ENCODE results near the gene TMEM151A. TPM values are rescaled to one million over a fixed set of nuclear protein-coding genes. Genes with fewer than 3 reads are reported as not detected.
A peak's percentile ranks its signal among the peaks of the same experiment; 100 is the strongest.

Gene TMEM151A
- total RNA-seq, 1 experiment from 2014 or later, result not detected

DNA sequence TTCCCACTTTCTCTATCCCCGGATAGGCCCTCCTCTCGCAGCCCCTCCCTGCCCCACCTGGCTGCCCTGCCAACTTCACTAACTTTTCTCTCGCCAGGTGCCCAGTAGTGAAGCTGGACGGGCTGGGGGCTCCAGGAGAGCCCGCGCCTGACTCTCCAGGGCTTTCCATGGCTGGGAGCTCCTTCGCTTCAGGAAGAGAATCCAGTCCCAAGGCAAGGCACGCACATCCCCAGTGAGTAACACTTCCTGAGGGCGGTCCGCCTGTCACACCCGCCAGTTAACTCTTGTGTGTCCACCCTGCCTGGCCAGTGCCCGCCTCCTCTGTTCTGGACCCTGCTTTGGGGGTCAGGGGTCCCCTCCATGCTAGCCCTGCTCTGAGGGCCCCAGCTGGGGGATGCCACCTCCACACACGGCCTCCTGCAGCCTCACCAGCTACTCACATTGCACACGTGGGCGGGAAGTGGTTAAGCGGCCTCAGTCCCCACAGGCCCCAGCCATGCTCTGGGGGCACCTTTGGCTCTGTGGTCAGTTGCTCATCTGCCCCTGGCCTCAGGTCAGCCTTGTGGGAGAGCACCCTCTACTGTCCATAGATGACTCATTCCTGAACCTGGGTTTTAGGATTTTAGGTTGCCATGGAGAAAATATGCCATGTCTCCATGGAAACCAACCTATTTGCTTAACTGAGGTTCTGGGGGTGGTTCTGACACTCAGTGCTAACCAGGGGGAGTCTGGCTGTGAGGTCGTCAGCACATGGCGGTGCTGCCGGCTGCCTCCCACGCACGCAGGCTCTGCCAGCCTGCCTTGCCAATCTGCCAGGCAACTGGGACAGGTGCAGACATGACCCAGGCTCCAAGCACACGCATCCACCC lies 44.8 kb downstream of the TMEM151A start, which contains the start of gene RIN1:
Gene RIN1, minus strand, starts transcription at position 201 of the 869 bp plus-strand sequence. Its CDS starts 32 bp downstream, at position 169.
- peak; percentile 99 for DNase-seq (ENCODE audit: low read depth)

- DNase-seq (ENCODE audit: low read depth), result peak; percentile 38
These were observed 45.6 kb downstream of the TMEM151A start for GRCh38 chr11:66337103-66337899.

- no peak for DNase-seq (ENCODE audit: low read depth)
These were observed 46.8 kb downstream of the TMEM151A start for GRCh38 chr11:66338276-66339161.

DNA sequence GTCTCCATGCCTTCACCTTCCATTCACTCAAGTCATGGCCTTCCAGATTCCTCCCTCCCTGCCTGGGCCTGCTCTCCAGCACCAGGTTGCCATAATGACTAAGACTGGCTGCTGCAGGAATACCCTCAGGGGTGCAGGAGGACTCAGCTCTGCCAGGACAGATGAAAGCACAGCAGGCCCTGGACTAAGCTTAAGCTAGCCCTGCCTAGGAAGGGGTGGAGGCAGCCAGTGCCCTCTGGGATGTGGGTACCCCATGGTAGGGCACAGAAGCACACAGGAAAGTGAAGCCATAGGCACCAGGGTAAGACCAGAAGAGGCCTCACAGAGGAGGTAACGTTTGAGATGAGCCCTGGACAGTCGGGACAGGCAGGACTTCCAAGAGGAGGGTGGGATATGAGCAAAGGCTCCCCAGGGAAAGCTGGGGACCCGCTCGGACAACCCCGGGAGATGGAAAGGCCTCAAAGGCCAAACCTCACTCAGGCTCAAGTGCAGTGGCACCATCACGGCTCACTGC lies 47.5 kb downstream of the TMEM151A start:
- DNase-seq (ENCODE audit: low read depth), result peak; percentile 28

GRCh38 chr11:66339686-66340483 lies 48.2 kb downstream of the TMEM151A start:
- no peak for DNase-seq (ENCODE audit: low read depth)

DNA sequence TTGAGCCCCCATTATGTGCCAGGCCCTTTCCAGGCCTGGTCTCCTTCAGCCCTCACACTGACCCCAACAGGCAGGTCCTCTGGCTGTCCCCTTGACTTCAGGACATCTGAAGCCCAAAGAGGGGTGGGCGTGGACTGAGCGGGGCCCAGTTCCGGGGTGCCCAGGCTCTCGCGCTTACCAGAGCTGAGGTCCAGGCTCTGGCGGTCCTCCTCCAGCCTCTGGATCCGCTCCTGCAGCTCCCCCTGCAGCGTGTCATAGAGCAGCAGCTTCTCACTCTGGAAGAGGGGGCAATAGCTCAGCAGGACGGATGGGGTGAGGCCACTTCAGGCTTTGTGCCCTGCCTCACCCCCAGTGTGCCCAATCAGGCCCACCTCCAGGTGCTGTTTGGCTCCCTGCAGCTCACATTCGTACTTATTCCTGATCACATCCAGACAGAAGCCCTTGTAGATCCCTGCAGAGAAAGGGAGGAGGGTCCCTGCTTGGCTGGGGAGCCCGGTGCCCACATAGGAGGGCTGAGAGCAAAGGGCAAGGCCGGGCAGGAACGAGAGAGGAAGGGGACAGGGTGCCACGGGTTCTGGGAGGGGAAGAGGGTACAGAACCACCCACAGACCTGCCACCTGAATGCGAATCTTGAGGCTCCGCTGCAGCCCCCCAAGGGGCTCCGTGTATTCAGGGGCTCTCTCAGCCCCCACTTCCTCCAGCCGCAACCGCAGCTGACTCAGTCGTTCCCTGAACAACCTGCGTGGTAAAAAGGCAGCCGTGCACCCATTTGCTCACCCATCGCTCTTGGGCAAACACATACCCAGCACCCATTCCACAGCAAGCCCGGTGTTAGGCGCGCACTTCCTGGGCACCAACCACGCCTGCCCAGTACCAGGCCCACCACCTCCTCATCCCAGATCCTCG lies 49.2 kb downstream of the TMEM151A start:
- no peak for DNase-seq (ENCODE audit: low read depth)

DNA sequence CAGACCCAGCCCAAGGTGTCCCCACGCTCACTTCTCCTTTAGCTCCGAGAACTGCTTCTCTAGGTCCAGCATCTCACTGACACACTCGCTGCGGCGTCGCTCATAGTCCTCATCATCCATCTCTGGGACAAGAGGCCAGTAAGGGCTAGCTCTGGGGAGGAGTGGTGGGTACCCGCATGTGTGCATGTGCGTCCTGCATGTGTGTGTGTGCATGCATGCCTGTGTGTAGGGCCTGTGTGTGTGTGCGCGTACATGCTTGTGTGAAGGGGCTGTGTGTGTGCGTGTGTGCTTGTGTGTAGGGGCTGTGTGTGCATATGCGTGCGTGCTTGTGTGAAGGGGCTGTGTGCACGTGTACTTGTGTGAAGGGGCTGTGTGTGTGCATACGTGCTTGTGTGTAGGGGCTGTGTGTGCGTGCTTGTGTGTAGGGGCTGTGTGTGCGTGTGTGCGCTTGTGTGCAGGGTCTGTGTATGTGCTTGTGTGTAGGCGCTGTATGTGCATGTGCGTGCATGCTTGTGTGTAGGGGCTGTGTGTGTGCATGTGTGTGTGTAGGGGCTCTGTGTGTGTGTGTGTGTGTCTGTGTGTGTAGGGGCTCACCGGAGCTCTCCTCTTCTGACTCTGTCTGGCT lies 49.9 kb downstream of the TMEM151A start:
- DNase-seq (ENCODE audit: low read depth), result no peak

DNA sequence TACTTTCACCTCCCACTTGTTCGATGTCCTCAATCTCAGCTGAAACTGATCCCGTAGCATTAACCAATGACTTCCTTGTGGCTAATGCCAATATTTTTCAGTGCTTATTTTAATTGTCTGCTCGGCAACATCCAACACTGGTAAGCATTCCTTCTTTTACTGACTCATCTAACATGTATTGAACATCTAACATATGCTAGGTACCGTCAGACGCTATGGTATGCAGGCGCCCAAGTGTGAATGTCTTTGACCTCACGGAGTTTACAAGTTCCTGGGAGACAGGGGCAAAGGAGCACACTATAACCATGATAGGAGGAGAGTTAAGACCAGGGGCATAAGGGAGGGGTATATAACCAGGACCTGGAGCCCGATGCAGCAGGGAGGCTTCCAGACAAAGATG lies 51.5 kb downstream of the TMEM151A start:
- DNase-seq (ENCODE audit: low read depth), result no peak

GRCh38 chr11:66344550-66345315 lies 53.0 kb downstream of the TMEM151A start, which contains the start of gene BRMS1:
BRMS1 (minus strand) TSS chr11:66345104; CDS start chr11:66342234, 2,870 bp downstream.
- DNase-seq (ENCODE audit: low read depth), result peak; percentile 92

DNA sequence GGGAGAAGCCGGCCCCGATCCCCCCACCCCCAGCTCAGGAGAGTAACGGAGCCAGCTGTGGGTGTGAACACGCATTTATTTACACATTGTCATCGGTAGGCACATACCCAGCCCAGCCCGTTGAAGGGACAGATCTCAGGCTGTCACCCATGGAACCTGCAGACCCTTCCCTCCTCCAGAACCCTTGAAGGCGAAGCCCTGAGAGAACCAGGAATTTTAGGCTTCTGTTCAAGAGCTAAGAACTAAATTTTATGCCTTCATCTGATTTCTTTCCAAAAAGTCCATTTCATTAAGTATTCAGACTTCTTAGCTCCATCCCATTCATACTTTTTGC lies 53.6 kb downstream of the TMEM151A start:
- no peak for DNase-seq (ENCODE audit: low read depth)

Other genes starting within 250 kb of the TMEM151A start
- not detected in 2 replicates for gene GAL3ST3, start 242.7 kb upstream of the TMEM151A start, total RNA-seq (2014; rRNA removed; shearing (Covaris generic))
- 230 and 239 TPM in 2 replicates for gene SF3B2, start 239.5 kb upstream of the TMEM151A start, total RNA-seq (2014; rRNA removed; shearing (Covaris generic))
- gene PACS1, start 221.6 kb upstream of the TMEM151A start, total RNA-seq (2014; rRNA removed; shearing (Covaris generic)), result 10.4 and 17.8 TPM in 2 replicates
- 13.2 and 14.2 TPM in 2 replicates for gene KLC2, start 34.2 kb upstream of the TMEM151A start, total RNA-seq (2014; rRNA removed; shearing (Covaris generic))
- gene RAB1B, start 23.3 kb upstream of the TMEM151A start, total RNA-seq (2014; rRNA removed; shearing (Covaris generic)), result 210 and 249 TPM in 2 replicates
- 1.5 and 2.6 TPM in 2 replicates for gene CNIH2, start 13.7 kb upstream of the TMEM151A start, total RNA-seq (2014; rRNA removed; shearing (Covaris generic))
- 114 and 127 TPM in 2 replicates for gene YIF1A, start 2.8 kb upstream of the TMEM151A start, total RNA-seq (2014; rRNA removed; shearing (Covaris generic))
- gene CD248, start 25.1 kb downstream of the TMEM151A start, total RNA-seq (2014; rRNA removed; shearing (Covaris generic)), result not detected in 2 replicates
- gene RIN1, start 44.5 kb downstream of the TMEM151A start, total RNA-seq (2014; rRNA removed; shearing (Covaris generic)), result 44.2 and 47.5 TPM in 2 replicates
- 69.9 and 78.7 TPM in 2 replicates for gene BRMS1, start 53.2 kb downstream of the TMEM151A start, total RNA-seq (2014; rRNA removed; shearing (Covaris generic))
- gene B4GAT1, start 55.7 kb downstream of the TMEM151A start, total RNA-seq (2014; rRNA removed; shearing (Covaris generic)), result 27.0 and 34.4 TPM in 2 replicates
- 0.37 and 0.68 TPM in 2 replicates for gene SLC29A2, start 79.9 kb downstream of the TMEM151A start, total RNA-seq (2014; rRNA removed; shearing (Covaris generic))
- not detected in 2 replicates for gene NPAS4, start 129.1 kb downstream of the TMEM151A start, total RNA-seq (2014; rRNA removed; shearing (Covaris generic))
- gene MRPL11, start 147.0 kb downstream of the TMEM151A start, total RNA-seq (2014; rRNA removed; shearing (Covaris generic)), result 84.2 and 120 TPM in 2 replicates
- 9.7 and 9.8 TPM in 2 replicates for gene PELI3, start 175.0 kb downstream of the TMEM151A start, total RNA-seq (2014; rRNA removed; shearing (Covaris generic))
- 65.2 and 83.9 TPM in 2 replicates for gene DPP3, start 188.5 kb downstream of the TMEM151A start, total RNA-seq (2014; rRNA removed; shearing (Covaris generic))
- 2.0 and 10.4 TPM in 2 replicates for gene BBS1, start 218.7 kb downstream of the TMEM151A start, total RNA-seq (2014; rRNA removed; shearing (Covaris generic))

Measured in HT1080 (cell line).